ENCODE measurements around the gene CLDN34.

CLDN34 gene

DNA sequence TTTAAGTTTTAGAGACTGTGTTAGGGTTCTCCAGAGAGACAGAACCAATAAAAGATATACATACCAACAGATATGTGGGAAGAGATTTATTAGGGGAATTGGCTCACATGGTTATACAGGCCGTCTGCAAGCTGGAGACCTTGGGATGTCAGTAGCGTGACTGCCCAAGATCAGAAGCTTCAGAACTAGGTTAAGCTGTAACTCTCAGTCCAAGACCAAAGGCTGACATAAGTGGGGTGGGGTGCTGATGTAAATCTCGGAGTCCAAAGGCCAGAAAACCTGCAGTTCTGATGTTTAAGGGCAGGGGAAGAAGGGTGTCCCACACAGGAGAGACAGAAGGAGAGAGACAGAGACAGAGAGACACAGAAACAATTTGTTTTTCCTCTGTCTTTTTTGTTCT, 10.5 kb downstream of the CLDN34 start:
- H3K27me3 ChIP-seq (replicated peaks; ENCODE audit: control insufficient read depth, insufficient read depth, low read length), result no peaks in the 10 kb centered on the region
- H3K4me3 ChIP-seq (replicated peaks; ENCODE audit: low read depth, low read length), result no peak overlapping the region
- no peaks in the 10 kb centered on the region for H3K36me3 ChIP-seq (ENCODE audit: control insufficient read depth, insufficient read depth, low read length)
- DNase-seq (ENCODE audit: extremely low read depth, insufficient read length), result no peak
- TF ChIP-seq, protein P1, sequence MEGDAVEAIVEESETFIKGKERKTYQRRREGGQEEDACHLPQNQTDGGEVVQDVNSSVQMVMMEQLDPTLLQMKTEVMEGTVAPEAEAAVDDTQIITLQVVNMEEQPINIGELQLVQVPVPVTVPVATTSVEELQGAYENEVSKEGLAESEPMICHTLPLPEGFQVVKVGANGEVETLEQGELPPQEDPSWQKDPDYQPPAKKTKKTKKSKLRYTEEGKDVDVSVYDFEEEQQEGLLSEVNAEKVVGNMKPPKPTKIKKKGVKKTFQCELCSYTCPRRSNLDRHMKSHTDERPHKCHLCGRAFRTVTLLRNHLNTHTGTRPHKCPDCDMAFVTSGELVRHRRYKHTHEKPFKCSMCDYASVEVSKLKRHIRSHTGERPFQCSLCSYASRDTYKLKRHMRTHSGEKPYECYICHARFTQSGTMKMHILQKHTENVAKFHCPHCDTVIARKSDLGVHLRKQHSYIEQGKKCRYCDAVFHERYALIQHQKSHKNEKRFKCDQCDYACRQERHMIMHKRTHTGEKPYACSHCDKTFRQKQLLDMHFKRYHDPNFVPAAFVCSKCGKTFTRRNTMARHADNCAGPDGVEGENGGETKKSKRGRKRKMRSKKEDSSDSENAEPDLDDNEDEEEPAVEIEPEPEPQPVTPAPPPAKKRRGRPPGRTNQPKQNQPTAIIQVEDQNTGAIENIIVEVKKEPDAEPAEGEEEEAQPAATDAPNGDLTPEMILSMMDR (IDR thresholded peaks at IDR 0.05; ENCODE audit: insufficient read depth, low read length, poor library complexity, severe bottlenecking), result no peak

DNA sequence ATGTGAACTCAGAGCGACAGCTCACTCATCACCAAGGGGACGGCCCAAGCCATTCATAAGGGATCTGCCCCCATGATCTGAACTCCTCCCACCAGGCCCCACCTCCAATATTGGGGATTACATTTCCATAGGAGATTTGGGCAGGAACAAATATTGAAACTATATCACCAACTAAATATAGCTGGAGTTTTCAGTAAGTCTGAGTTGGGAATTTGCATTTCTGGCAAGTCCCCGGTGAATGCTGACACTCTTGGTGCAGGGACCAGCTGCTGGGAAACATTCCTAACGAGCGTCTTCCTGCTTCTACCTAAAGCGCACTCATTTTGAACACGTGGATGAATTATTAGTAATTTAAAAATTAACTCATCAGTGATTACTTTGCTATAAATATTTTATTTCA, 13.2 kb downstream of the CLDN34 start:
- no peaks in the 10 kb centered on the region for H3K36me3 ChIP-seq (ENCODE audit: control insufficient read depth, insufficient read depth, low read length)
- TF ChIP-seq, protein P1 (IDR thresholded peaks at IDR 0.05; ENCODE audit: insufficient read depth, low read length, poor library complexity, severe bottlenecking), result no peak

DNA sequence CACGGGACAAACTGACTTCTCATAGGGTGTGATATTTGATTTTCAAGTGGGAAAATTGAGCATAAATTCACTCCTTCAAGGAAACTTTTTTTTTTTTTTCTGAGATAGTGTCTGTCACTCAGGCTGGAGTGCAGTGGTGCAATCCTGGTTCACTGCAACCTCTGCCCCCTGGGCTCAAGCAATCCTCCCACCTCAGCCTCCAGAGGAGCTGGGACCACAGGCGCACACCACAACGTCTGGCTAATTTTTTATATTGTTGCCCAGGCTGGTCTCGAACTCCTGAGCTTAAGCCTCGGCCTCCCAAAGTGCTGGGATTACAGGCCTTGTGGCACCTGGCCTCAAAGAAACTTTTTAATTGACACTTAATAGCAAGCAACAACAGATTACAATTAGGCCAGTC, 13.8 kb downstream of the CLDN34 start:
- no peak for DNase-seq (ENCODE audit: extremely low read depth, insufficient read length)
- TF ChIP-seq, protein P1 (IDR thresholded peaks at IDR 0.05; ENCODE audit: insufficient read depth, low read length, poor library complexity, severe bottlenecking), result no peak
- H3K4me3 ChIP-seq (replicated peaks; ENCODE audit: low read depth, low read length), result no peak overlapping the region
- H3K36me3 ChIP-seq (ENCODE audit: control insufficient read depth, insufficient read depth, low read length), result no peaks in the 10 kb centered on the region
- no peaks in the 10 kb centered on the region; the same call in 1 of the 2 replicates for H3K27me3 ChIP-seq (replicated peaks; ENCODE audit: control insufficient read depth, insufficient read depth, low read length)

More for the DNA sequence above, 13.2 kb downstream of the CLDN34 start:
- Histone ChIP-seq H3K27me3 (replicated peaks; ENCODE audit: control insufficient read depth, insufficient read depth, low read length) (no peaks in the 10 kb centered on the region; the same call in 1 of the 2 replicates), H3K4me3 (replicated peaks; ENCODE audit: low read depth, low read length) (no peak overlapping the region)
- no peak for DNase-seq (ENCODE audit: extremely low read depth, insufficient read length)

DNA sequence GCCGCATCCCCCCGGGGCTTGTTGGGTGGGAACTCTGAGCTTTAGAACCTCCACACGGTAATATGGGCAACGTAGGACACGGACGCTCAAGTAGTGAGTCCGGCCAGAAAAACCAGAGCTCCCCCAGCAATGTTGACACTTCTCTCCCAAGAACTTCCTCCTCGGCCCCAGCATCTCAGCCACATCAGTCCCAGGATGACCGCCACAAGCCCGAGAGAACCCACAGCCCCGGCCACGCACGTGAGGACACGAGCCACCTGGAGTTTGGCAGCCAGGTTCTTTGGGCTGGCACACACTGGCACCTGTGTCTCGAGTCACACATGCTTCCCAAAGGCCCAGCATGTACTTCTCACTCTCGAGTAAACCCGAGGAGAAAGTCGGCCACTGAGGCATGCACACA, 16.3 kb downstream of the CLDN34 start:
- Histone ChIP-seq H3K36me3 (ENCODE audit: control insufficient read depth, insufficient read depth, low read length) (no peaks in the 10 kb centered on the region), H3K27me3 (replicated peaks; ENCODE audit: control insufficient read depth, insufficient read depth, low read length) (no peaks in the 10 kb centered on the region; the same call in 1 of the 2 replicates), H3K4me3 (replicated peaks; ENCODE audit: low read depth, low read length) (no peak overlapping the region)
- no peak for DNase-seq (ENCODE audit: extremely low read depth, insufficient read length)
- TF ChIP-seq, protein P1 (IDR thresholded peaks at IDR 0.05; ENCODE audit: insufficient read depth, low read length, poor library complexity, severe bottlenecking), result no peak

DNA sequence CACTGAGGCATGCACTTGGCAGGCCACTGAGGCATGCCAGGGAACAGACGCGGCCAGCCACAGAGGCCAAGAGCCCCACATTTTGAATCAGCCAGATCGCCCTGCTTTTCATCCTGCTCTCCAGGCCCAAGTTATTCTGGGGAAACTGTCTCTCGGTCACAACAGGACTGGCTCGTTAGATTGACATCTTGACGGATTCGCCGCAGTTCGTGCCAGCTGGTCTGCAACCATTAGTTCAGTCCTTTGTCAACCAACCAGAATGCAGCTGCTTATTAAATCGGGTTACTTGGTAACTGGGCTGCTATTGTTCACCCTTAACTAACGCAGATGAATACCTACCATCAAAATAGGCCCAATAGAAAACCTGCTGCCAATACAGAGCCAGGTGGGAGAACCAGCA, 16.7 kb downstream of the CLDN34 start:
- DNase-seq (ENCODE audit: extremely low read depth, insufficient read length), result no peak
- TF ChIP-seq, protein P1 (IDR thresholded peaks at IDR 0.05; ENCODE audit: insufficient read depth, low read length, poor library complexity, severe bottlenecking), result no peak
- Histone ChIP-seq H3K4me3 (replicated peaks; ENCODE audit: low read depth, low read length) (no peak overlapping the region), H3K27me3 (replicated peaks; ENCODE audit: control insufficient read depth, insufficient read depth, low read length) (no peaks in the 10 kb centered on the region; the same call in 1 of the 2 replicates), H3K36me3 (ENCODE audit: control insufficient read depth, insufficient read depth, low read length) (no peaks in the 10 kb centered on the region)

DNA sequence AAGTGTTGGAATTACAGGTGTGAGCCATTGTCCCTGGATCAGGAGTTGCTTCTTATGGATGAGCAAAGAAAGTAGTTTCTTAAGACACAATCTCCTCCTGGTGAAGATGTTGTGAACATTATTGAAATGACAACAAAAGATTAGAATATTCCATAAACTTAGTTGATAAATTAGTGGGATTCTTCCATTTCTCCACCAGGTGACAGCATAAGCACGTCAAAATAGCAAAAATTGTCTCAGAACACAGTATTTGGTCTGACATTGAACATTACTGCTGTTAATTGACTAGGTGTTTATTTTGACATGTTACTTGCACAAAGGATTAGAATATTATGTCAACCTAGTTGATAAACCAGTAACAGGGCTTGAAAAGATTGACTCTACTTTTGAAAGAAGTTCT, 21.6 kb downstream of the CLDN34 start:
- TF ChIP-seq, protein P1 (IDR thresholded peaks at IDR 0.05; ENCODE audit: insufficient read depth, low read length, poor library complexity, severe bottlenecking), result peak; percentile 47
- no peaks in the 10 kb centered on the region; the same call in 1 of the 2 replicates for H3K27me3 ChIP-seq (replicated peaks; ENCODE audit: control insufficient read depth, insufficient read depth, low read length)
- H3K36me3 ChIP-seq (ENCODE audit: control insufficient read depth, insufficient read depth, low read length), result no peaks in the 10 kb centered on the region
- no peak for DNase-seq (ENCODE audit: extremely low read depth, insufficient read length)
- no peak overlapping the region for H3K4me3 ChIP-seq (replicated peaks; ENCODE audit: low read depth, low read length)

All from GM06990 (cell line).